Activated CD4-positive, alpha-beta T cell treated with anti-CD3 and anti-CD28 coated beads for 4 hours (primary cell): ENCODE measurements around the gene RANBP6.

Source experiments
- DNase-seq, 2 donors: peaks; one replicate each; pipeline ENCODE4 v3.0.0-alpha.2; 2020

Gene RANBP6

GRCh38 chr9:6007058-6007769 lies 8.2 kb downstream of the RANBP6 start:
- DNase-seq = peak; percentile 95 to 96

- no peak for DNase-seq
Measured at GRCh38 chr9:6006749-6007057, 8.7 kb downstream of the RANBP6 start.

- DNase-seq = no peak
Measured at GRCh38 chr9:6000955-6001354, 14.5 kb downstream of the RANBP6 start.

GRCh38 chr9:5999443-6000101 lies 15.9 kb downstream of the RANBP6 start:
- no peak for DNase-seq

- no peak for DNase-seq
Measured at GRCh38 chr9:5994493-5994892, 20.9 kb downstream of the RANBP6 start.

- DNase-seq = no peak
Measured at GRCh38 chr9:5988265-5988664, 27.2 kb downstream of the RANBP6 start.

GRCh38 chr9:5983042-5983441 lies 32.4 kb downstream of the RANBP6 start:
- DNase-seq = no peak

GRCh38 chr9:5982317-5982716 lies 33.1 kb downstream of the RANBP6 start:
- no peak for DNase-seq

GRCh38 chr9:5978523-5978922 lies 36.9 kb downstream of the RANBP6 start:
- no peak for DNase-seq

- DNase-seq = no peak
Measured at GRCh38 chr9:5976674-5977397, 38.6 kb downstream of the RANBP6 start.

GRCh38 chr9:5971740-5972139 lies 43.7 kb downstream of the RANBP6 start:
- no peak for DNase-seq
